ENCODE results near the gene VAV2. TPM values are rescaled to one million over a fixed set of nuclear protein-coding genes. Genes with fewer than 3 reads are reported as not detected.

The VAV2 gene
- polyA plus RNA-seq, 1 of the 3 experiments (the other 2 are of a cell fraction), result 14.9 TPM

GRCh38 chr9:133962341-133962740 lies 29.8 kb downstream of the VAV2 start:
- H3K9me2 ChIP-seq, result no peaks in the 10 kb centered on the region
- ChIA-PET CTCF (interaction anchor here (0.8 to 1.9 kb wide), 3 partner anchors 14 to 168 kb away, joined by 3 to 6 read pairs (median 6); no protein-coding TSS in a partner anchor), POLR2A (interaction anchor here (1.0 kb wide), 1 partner anchor 31 kb away, joined by 3 read pairs; no protein-coding TSS in a partner anchor)
- H3K27me3 ChIP-seq (ENCODE audit: insufficient read depth), result no peaks in the 10 kb centered on the region
- no peak for DNase-seq
- H3K79me2 ChIP-seq (ENCODE audit: insufficient read depth), result peaks cover 92% of the 10 kb centered on the region
- no peak overlapping the region for H3K4me3 ChIP-seq (ENCODE audit: low read depth in 2 of 2, low read length in 1 of 2)
- H3K4me2 ChIP-seq, result no peak overlapping the region
- H4K20me1 ChIP-seq (ENCODE audit: insufficient read depth), result peaks cover 82% of the 10 kb centered on the region
- WGBS (ENCODE audit: low lambda C conversion rate), result over 99% methylated on average over 6 of the region's 7 CpGs
- peaks cover 11% of the 10 kb centered on the region; the same call in 1 of the 2 replicates for H3K9me3 ChIP-seq
- H3F3A ChIP-seq (replicated peaks; ENCODE audit: insufficient read depth), result no peaks in the 10 kb centered on the region
- H2AFZ ChIP-seq (ENCODE audit: low read depth), result no peak overlapping the region
- TF ChIP-seq CHD2 (IDR thresholded peaks at IDR 0.05; ENCODE audit: low read length, partially characterized antibody) (no peak), SMC3 (IDR thresholded peaks at IDR 0.05; ENCODE audit: low read depth, low read length) (no peak), FOXJ3 (CRISPR knock-in tag; IDR thresholded peaks at IDR 0.05) (no peak), RCOR1 (IDR thresholded peaks at IDR 0.05; ENCODE audit: low read length) (no peak), NRF1 (IDR thresholded peaks at IDR 0.05; ENCODE audit: low read depth, low read length) (no peak)
- H3K4me1 ChIP-seq (ENCODE audit: control insufficient read depth in 1 of 2, insufficient read depth in 2 of 2, low read depth in 1 of 2, low read length in 1 of 2), result peaks cover 2 to 31% of the 10 kb centered on the region in 2 experiments; a peak in 2 of 4 replicates
- H3K36me3 ChIP-seq (replicated peaks in 1 of 2; ENCODE audit: control insufficient read depth in 1 of 2, insufficient read depth in 2 of 2, low read length in 1 of 2), result peaks cover 0 to 8% of the 10 kb centered on the region in 2 experiments
- H3K9ac ChIP-seq, result no peak overlapping the region
- no peak overlapping the region for H3K27ac ChIP-seq (ENCODE audit: low read depth in 2 of 2, low read length in 1 of 2)

GRCh38 chr9:133961226-133962165 lies 30.6 kb downstream of the VAV2 start:
- H3K9ac ChIP-seq, result no peak overlapping the region
- no peak overlapping the region for H3K4me3 ChIP-seq (ENCODE audit: low read depth in 2 of 2, low read length in 1 of 2)
- H3K4me1 ChIP-seq (ENCODE audit: control insufficient read depth in 1 of 2, insufficient read depth in 2 of 2, low read depth in 1 of 2, low read length in 1 of 2), result peaks cover 9 to 39% of the 10 kb centered on the region in 2 experiments; a peak in 3 of 4 replicates
- POLR2A ChIA-PET, result interaction anchor here (1.0 kb wide), 1 partner anchor 32 kb away, joined by 3 read pairs; no protein-coding TSS in a partner anchor
- CTCF ChIA-PET, result interaction anchor here (1.4 to 1.9 kb wide), 3 partner anchors 13 to 33 kb away, joined by 3 to 6 read pairs (median 6); no protein-coding TSS in a partner anchor
- H4K20me1 ChIP-seq (ENCODE audit: insufficient read depth), result peaks cover 85% of the 10 kb centered on the region
- DNase-seq, result no peak
- WGBS (ENCODE audit: low lambda C conversion rate), result 98% methylated on average over 7 of the region's 18 CpGs
- H3K27me3 ChIP-seq (ENCODE audit: insufficient read depth), result no peaks in the 10 kb centered on the region
- peaks cover 92% of the 10 kb centered on the region for H3K79me2 ChIP-seq (ENCODE audit: insufficient read depth)
- no peak overlapping the region for H3K4me2 ChIP-seq
- no peak overlapping the region for H3K27ac ChIP-seq (ENCODE audit: low read depth in 2 of 2, low read length in 1 of 2)
- peaks cover 0 to 8% of the 10 kb centered on the region in 2 experiments for H3K36me3 ChIP-seq (replicated peaks in 1 of 2; ENCODE audit: control insufficient read depth in 1 of 2, insufficient read depth in 2 of 2, low read length in 1 of 2)
- no peaks in the 10 kb centered on the region for H3F3A ChIP-seq (replicated peaks; ENCODE audit: insufficient read depth)
- H3K9me3 ChIP-seq, result peaks cover 11% of the 10 kb centered on the region; the same call in 1 of the 2 replicates
- TF ChIP-seq NRF1 (IDR thresholded peaks at IDR 0.05; ENCODE audit: low read depth, low read length), result no peak
- TF ChIP-seq MEF2A (IDR thresholded peaks at IDR 0.05; ENCODE audit: borderline replicate concordance, low read depth), result no peak
- TF ChIP-seq MXI1 (IDR thresholded peaks at IDR 0.05; ENCODE audit: low read depth, low read length), result no peak
- no peak for TF ChIP-seq RXRA (IDR thresholded peaks at IDR 0.05; ENCODE audit: borderline replicate concordance, low read depth)
- TF ChIP-seq CHD2 (IDR thresholded peaks at IDR 0.05; ENCODE audit: low read length, partially characterized antibody), result no peak
- TF ChIP-seq TCF12 (IDR thresholded peaks at IDR 0.05), result no peak
- no peak for TF ChIP-seq PBX3 (IDR thresholded peaks at IDR 0.05)
- TF ChIP-seq FOXM1 (IDR thresholded peaks at IDR 0.05; ENCODE audit: low read depth), result no peak
- no peak for TF ChIP-seq SMC3 (IDR thresholded peaks at IDR 0.05; ENCODE audit: low read depth, low read length)
- no peak for TF ChIP-seq USF2 (IDR thresholded peaks at IDR 0.05; ENCODE audit: borderline replicate concordance, low read depth, low read length)
- no peak for TF ChIP-seq GATA2 (CRISPR knock-in tag; IDR thresholded peaks at IDR 0.05)
- no peak for TF ChIP-seq POLR2AphosphoS5 (IDR thresholded peaks at IDR 0.05; ENCODE audit: low read depth, low read length)
- H2AFZ ChIP-seq (ENCODE audit: low read depth), result no peak overlapping the region
- no peaks in the 10 kb centered on the region for H3K9me2 ChIP-seq

Data from SK-N-SH (cell line).